Measurements from ENCODE around the gene FAAP20.
"Not testable (repeated sequence)": the region's sequence is repeated elsewhere in the genome, so short reads cannot be mapped to it uniquely, and the experiment has no call there.

The FAAP20 gene

DNA sequence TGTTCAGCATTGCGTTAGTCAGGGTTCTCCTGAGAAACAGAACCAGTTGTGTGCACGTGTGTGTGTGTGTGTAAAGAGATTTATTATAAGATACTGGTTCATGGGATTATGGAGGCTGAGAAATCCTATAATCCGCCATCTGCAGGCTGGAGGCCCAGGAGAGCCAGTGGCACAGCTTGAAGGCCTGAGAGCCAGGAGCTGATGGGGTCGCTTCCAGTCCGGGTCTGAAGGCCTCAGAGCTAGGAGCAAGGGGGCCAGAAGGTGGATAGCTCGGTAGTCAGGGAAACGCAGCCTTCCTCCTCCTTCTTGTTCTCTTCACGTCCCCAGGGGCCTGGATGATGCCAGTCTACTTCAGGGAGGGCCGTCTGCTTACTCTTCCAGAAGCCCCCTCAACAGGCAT lies 37.7 kb downstream of the FAAP20 start:
- no peak for DNase-seq (ENCODE audit: low read depth in 2 of 2)

DNA sequence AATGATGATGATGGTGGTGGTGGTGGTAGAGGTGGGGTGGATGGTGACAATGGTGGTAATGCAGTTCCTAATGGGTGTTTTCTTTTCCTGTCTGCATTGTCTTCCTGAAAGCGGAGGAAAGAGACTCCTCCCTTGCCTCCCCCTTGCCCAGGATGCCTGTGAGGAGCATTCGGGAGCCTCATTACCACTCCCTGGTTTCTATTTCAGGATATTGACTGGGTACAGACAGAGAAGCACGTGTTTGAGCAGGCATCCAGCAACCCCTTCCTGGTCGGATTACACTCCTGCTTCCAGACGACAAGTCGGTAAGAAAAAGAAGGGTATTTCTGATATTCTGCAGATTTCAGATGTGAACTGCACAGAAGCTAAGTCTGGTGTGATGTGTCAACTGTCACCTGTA lies 38.8 kb downstream of the FAAP20 start:
- no peak for DNase-seq (ENCODE audit: low read depth in 2 of 2)

DNA sequence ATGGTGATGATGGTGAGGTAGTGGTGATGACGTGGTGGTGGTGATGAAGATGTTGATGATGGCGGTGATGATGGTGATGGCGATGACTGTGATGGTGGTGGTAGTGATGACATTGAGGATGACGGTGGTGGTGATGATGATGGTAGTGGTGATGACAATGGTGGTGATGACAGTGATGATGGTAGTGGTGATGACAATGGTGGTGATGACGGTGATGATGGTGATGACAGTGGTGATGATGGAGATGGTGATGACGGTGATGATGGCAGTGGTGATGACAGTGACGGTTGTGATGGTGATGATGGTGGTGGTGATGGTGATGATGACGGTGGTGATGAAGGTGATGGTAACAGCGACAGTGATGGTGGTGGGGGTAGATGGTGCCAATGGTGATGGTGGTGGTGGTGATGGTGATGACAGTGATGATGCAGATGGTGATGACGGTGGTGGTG lies 39.4 kb downstream of the FAAP20 start:
- DNase-seq (ENCODE audit: low read depth in 2 of 2), result no peak

DNA sequence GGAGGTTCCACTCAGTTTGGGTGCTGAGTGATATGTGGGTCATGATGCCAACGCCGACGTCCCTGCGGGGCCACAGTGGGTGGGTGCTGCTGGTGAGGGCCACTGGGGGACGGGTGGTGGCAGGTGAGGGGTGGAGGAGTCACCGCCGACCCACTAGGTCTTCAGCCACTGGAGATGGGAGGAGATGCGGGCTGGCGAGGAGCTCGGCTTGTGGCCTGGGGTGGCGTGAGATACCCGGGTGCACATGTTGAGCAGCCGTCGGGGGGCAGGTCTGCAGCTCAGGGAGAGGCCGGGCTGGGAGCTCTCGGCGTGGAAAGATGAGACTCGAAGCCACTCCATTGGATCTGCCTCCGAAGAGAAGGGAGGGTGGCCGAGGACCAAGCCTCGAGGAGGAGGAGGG lies 40.5 kb downstream of the FAAP20 start:
- DNase-seq (ENCODE audit: low read depth in 2 of 2), result no peak

DNA sequence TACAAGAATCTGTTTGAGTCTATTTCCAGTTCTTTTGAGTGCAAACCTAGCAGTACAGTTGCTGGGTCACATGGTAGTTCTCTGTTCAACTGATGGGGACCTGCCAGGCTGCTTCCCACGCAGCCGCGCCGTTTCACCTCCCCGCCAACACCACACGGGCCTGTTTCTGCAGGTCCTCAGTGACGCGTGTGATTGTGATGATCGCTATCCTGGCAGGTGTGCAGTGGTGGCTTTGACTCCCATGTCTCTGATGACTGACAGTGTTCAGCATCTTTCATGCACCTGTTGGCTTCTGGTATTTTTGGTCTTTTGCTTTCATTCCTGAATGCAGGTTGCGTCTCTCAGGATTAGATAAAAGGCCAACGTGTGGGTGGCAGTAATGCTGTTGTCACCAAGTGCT lies 41.6 kb downstream of the FAAP20 start:
- DNase-seq (ENCODE audit: low read depth in 2 of 2), result no peak

DNA sequence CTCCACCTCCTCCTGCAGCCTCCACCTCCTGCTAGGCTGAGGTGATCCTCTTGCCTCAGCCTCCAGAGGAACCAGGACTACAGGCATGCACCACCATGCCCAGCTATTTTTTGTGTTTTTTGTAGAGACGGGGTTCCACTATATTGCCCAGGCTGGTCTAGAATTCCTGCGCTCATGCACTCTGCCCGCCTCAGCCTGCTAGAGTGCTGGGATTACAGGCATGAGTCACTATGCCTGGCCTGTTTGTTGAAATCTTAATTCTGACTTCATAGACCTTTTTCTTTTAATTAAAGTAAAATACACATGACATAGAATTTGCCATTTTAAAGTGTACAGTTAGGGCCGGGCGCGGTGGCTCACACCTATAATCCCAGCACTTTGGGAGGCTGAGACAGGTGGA lies 42.7 kb downstream of the FAAP20 start:
- DNase-seq (ENCODE audit: low read depth in 2 of 2), result no peak

DNA sequence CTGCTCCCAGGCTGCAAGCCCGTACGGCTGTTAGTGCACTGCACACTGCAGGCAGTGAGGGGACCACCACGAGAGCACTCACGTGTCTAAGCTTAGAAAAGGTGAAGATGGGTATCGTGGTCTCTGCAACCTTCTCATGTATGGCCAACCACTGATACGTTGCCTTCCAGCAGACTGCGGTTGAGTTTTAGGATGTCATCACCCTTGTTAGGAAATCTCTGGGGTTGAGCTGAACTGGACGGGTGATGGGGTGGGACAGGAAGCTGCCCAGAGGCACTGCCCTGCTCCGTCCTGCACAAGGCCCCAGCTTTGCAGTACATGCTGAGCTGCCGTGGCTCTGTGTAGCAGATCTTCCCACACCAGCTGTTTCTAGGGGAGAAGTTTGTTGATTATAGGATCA lies 43.3 kb downstream of the FAAP20 start:
- DNase-seq (ENCODE audit: low read depth in 2 of 2), result no peak

DNA sequence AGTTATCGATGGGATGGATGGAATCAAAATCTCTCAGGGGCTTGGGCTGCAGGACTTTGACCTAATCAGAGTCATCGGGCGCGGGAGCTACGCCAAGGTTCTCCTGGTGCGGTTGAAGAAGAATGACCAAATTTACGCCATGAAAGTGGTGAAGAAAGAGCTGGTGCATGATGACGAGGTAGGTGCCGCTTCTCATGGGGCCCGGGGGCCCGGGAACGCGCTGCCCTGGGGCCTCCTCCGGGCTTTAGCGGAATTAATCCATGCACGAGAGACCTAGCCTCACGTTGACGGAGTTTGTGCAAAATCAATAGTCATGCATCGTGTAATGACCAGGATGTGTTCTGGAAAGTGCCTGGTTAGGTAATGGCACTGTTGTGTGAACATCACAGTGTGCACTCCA lies 43.8 kb downstream of the FAAP20 start:
- DNase-seq (ENCODE audit: low read depth in 2 of 2), result no peak

DNA sequence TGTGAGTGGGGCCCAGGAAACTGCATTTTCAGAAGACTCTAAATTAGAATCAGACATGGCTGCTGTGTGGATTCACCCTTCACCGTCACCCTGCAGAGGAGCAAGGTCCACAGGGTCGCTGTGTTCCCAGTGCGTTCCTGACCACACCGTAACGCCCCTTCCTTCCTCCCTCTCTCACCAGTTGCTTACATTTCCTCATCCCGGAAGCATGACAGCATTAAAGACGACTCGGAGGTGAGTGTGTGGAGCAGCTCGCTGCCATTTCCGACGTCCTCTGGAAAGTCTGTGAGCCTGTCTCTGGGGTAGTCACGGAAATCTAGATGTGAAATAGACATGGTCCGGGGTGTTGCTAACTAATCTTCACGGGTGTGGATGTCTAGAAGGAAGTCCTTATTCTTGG lies 45.9 kb downstream of the FAAP20 start:
- no peak for DNase-seq (ENCODE audit: low read depth in 2 of 2)

DNA sequence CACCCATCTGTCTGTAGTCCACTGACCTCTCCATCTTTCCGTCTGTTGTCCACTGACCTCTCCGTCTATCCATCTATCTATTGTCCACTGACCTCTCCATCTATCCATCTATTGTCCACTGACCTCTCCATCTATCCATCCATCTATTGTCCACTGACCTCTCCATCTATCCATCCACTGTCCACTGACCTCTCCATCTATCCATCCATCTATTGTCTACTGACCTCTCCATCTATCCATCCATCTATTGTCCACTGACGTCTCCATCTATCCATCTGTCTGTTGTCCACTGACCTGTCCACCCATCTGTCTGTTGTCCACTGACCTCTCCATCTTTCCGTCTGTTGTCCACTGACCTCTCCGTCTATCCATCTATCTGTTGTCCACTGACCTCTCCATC lies 46.7 kb downstream of the FAAP20 start:
- not testable (repeated sequence) for DNase-seq (ENCODE audit: low read depth in 2 of 2)

DNA sequence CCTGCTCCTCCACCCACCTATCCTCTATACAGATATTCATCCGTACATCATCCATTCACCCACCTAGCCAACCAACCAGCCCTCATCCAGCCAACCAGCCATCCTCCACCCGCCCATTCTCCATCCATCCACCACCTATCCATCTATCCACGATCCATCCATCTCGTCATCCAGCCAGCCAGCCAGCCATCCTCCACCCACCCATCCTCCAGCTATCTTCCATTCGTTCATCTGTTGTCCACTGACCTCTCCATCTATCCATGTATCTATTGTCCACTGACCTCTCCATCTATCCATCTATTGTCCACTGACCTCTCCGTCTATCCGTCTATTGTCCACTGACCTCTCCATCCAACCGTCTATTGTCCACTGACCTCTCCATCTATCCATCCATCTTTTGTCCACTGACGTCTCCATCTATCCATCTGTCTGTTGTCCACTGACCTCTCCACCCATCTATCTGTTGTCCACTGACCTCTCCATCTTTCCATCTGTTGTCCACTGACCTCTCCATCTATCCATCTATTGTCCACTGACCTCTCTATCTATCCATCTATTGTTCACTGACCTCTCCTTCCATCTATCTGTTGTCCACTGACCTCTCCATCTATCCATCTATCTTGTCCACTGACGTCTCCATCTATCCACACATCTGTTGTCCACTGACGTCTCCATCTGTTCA lies 47.6 kb downstream of the FAAP20 start:
- no peak for DNase-seq (ENCODE audit: low read depth in 2 of 2)

DNA sequence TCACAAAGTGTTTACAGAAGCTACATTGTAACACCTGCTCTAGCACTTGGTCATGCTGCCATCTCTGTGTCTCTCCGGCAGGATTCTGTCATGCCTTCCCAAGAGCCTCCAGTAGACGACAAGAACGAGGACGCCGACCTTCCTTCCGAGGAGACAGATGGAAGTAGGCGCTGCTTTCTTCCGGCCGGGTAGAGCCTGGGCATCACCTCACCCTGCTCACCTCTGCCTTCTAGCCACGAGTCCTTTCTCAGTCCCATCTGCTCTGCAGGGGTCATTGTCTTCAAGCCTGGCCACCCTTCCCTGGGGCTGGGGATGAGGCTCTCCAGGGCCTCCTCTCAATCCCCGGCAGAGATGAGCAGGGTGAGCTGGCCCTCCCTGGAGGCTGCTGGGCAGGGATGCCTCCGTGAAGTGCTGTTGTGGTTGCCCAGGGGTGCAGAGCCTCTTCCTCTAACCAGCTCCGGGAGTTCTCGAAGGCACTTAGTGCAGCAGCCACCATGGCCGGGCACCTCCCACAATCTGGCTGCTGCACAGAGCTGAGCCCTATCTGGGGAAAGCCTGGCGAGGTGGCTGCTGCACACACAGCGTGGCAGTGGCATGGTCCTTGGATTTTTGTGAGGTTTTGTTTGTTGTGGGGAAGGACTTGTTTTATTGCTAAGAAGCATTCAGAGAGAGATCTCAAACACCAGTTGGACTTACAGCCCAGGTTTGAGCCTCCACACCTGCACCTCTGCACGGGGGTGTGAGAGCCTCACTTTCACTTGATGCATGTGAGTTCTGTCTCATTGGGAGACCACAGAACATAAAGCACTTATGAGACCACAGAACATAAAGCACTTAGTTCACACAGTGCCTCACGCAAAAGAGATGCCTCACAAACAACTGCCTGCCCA lies 48.4 kb downstream of the FAAP20 start:
- DNase-seq (ENCODE audit: low read depth in 2 of 2), result no peak

DNA sequence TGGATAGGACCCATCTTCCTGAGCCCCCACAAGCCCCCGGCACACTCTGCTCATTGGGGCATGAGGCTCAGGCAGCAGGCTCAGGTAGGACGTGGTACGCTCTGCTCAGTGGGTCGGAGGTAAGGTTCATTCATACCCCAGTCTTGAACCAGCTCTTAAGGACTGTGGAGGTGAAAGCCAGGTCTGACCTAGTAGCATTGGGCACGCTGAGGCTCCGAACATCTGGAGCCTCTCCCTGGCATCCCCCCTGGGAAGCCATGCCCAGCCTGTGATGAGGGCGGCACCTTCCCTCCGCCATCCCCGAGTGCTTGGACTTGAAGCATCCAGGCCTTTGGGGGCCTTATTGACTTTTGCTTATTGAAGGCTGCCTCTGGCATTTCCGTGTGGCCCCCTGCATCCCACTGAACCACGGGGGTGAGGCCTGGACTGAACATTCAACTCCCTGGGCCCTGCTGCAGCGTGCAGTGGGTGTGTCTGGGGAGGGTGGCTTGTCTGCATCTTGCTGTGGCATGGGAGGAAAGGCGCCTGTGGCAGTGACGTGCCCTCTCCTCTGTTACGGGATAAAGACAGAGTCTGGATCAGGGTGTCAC lies 50.0 kb downstream of the FAAP20 start:
- no peak for DNase-seq (ENCODE audit: low read depth in 2 of 2)

DNA sequence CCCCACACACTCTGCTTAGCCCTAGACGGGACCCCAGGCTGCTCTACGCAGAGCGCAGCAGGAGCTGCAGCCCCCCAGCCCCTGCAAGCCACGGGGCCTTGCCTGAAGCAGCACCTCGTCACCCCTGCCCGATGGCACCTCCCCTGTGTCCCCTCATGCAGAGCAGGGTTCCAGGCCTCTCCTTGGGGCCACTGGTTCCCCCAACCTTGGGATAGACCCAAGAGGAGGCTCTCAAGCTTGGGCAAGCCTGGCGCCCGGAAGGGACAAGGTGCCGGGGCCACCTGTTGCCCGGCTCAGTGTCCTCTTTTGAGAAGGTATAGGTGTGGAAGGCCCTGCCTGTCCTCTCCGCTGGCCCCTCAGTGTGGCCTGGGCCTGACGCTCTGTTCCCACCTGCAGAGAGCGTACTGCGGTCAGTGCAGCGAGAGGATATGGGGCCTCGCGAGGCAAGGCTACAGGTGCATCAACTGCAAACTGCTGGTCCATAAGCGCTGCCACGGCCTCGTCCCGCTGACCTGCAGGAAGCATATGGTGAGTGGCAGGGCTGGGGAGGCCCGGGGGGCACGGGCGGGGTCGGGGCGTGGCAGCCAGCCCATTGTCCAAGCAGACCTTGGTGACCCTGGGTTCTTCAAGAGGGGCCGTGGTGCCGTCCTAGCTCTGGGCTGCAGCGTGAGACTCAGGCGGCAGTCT lies 50.6 kb downstream of the FAAP20 start:
- no peak for DNase-seq (ENCODE audit: low read depth in 2 of 2)

DNA sequence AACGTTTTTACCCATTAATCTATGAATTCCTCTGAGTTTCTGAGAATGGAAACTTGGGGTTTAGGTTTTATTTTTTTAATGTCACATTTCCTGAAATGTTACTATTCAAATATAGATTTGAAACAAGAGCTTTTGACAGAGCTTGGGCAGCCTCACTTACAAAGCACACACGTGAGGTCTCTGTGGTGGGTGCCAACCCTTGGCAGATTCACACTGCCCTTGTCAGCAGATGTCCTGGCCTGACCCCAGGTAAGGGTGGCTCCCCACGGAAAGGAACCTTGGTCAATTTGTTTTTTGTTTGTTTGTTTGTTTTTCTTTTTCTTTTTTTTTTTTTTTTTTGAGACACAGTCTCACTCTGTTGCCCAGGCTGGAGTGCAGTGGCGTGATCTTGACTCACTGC lies 53.5 kb downstream of the FAAP20 start:
- DNase-seq (ENCODE audit: low read depth in 2 of 2), result no peak
